8988T (cell line): ENCODE results near the gene RNF40.

Source experiments
- DNase-seq: peaks from one replicate; pipeline ENCODE4 v3.0.0; 2011

Gene RNF40

GRCh38 chr16:30762991-30763725 lies 1.0 kb downstream of the RNF40 start:
- DNase-seq = no peak

- no peak for DNase-seq
These were observed 2.0 kb downstream of the RNF40 start for GRCh38 chr16:30764086-30764485.

GRCh38 chr16:30764816-30765465 lies 2.8 kb downstream of the RNF40 start:
- DNase-seq = no peak

- no peak for DNase-seq
These were observed 4.2 kb downstream of the RNF40 start for GRCh38 chr16:30766206-30766932.

- no peak for DNase-seq
These were observed 4.8 kb downstream of the RNF40 start for GRCh38 chr16:30766933-30767284.

GRCh38 chr16:30767767-30768465 lies 5.8 kb downstream of the RNF40 start:
- DNase-seq = no peak

- no peak for DNase-seq
These were observed 6.6 kb downstream of the RNF40 start for GRCh38 chr16:30768583-30769181.

GRCh38 chr16:30769379-30770089 lies 7.4 kb downstream of the RNF40 start:
- DNase-seq = no peak

- no peak for DNase-seq
These were observed 9.6 kb downstream of the RNF40 start for GRCh38 chr16:30771726-30772125.

- DNase-seq = no peak
These were observed 11.7 kb downstream of the RNF40 start for GRCh38 chr16:30773826-30774225.

GRCh38 chr16:30774367-30775130 lies 12.4 kb downstream of the RNF40 start:
- no peak for DNase-seq

- no peak for DNase-seq
These were observed 12.9 kb downstream of the RNF40 start for GRCh38 chr16:30775131-30775391.

GRCh38 chr16:30775392-30776188 lies 13.5 kb downstream of the RNF40 start:
- peak; percentile 89 for DNase-seq

- DNase-seq = no peak
These were observed 15.6 kb downstream of the RNF40 start for GRCh38 chr16:30777591-30778297.

- DNase-seq = no peak
These were observed 16.6 kb downstream of the RNF40 start for GRCh38 chr16:30778549-30779244.

- no peak for DNase-seq
These were observed 17.5 kb downstream of the RNF40 start for GRCh38 chr16:30779596-30779995.

GRCh38 chr16:30780021-30780420 lies 17.9 kb downstream of the RNF40 start:
- no peak for DNase-seq

- DNase-seq = no peak
These were observed 18.4 kb downstream of the RNF40 start for GRCh38 chr16:30780549-30780948.

GRCh38 chr16:30782486-30783279 lies 20.6 kb downstream of the RNF40 start:
- no peak for DNase-seq
